Loucy (cell line): ENCODE measurements around the gene CLSTN2.

Experiments used
- H2AFZ ChIP-seq: fragments of 200-600 bp; sonication (generic); 2 replicates; pipeline ENCODE4 v1.6.0; 2016; ENCODE audit warnings: antibody characterized with exemption, mild to moderate bottlenecking, low read length, moderate library complexity
- H3F3A ChIP-seq: fragments of 200-600 bp; 2 replicates; pipeline ENCODE4 v1.6.0; 2016; ENCODE audit warnings: antibody characterized with exemption, low read depth, mild to moderate bottlenecking
- H3K27me3 ChIP-seq: fragments of 200-600 bp; sonication (generic); 2 replicates; pipeline ENCODE4 v1.6.1; 2014; ENCODE audit warnings: low read length, mild to moderate bottlenecking; ENCODE audit not compliant: insufficient read depth, poor library complexity, severe bottlenecking
- H3K36me3 ChIP-seq: fragments of 200-600 bp; sonication (generic); 2 replicates; pipeline ENCODE4 v1.6.1; 2016; ENCODE audit warnings: low read length; ENCODE audit not compliant: insufficient read depth
- H3K4me1 ChIP-seq: fragments of 200-600 bp; sonication (generic); 2 replicates; pipeline ENCODE4 v1.5.1; 2014; ENCODE audit warnings: low read length, mild to moderate bottlenecking; ENCODE audit not compliant: insufficient read depth, poor library complexity, severe bottlenecking
- H3K4me2 ChIP-seq: fragments of 200-600 bp; sonication (generic); 2 replicates; pipeline ENCODE4 v1.6.0; 2014; ENCODE audit warnings: antibody characterized with exemption, low read length, low read depth, mild to moderate bottlenecking; ENCODE audit not compliant: poor library complexity, severe bottlenecking
- H3K4me3 ChIP-seq: fragments of 200-600 bp; sonication (generic); 2 replicates; pipeline ENCODE4 v1.5.1; 2014; ENCODE audit warnings: low read length, mild to moderate bottlenecking, mixed read lengths; ENCODE audit not compliant: poor library complexity, severe bottlenecking
- H3K79me2 ChIP-seq: fragments of 200-600 bp; sonication (generic); 2 replicates; pipeline ENCODE4 v1.6.1; 2014; ENCODE audit warnings: low read length; ENCODE audit not compliant: insufficient read depth
- H3K9ac ChIP-seq: fragments of 200-600 bp; sonication (generic); 2 replicates; pipeline ENCODE4 v1.6.0; 2014; ENCODE audit warnings: mild to moderate bottlenecking, low read depth, low read length, moderate library complexity; ENCODE audit not compliant: poor library complexity, severe bottlenecking
- H3K9me2 ChIP-seq: fragments of 200-600 bp; sonication (generic); replicated peaks from 2 replicates; pipeline ENCODE4 v1.6.1; 2016; ENCODE audit warnings: low read depth, low read length, mixed read lengths
- H3K9me3 ChIP-seq: fragments of 200-600 bp; sonication (generic); 2 replicates; pipeline ENCODE4 v1.6.1; 2014; ENCODE audit warnings: mild to moderate bottlenecking, antibody characterized with exemption, low read length, low read depth; ENCODE audit not compliant: insufficient read depth
- H4K20me1 ChIP-seq: fragments of 200-600 bp; sonication (generic); 2 replicates; pipeline ENCODE4 v1.6.0; 2014; ENCODE audit warnings: antibody characterized with exemption, low read length, mild to moderate bottlenecking; ENCODE audit not compliant: insufficient read depth, poor library complexity, severe bottlenecking
- EZH2phosphoT487 ChIP-seq: fragments of 200-600 bp; IDR thresholded peaks from 2 replicates; pipeline ENCODE4 v1.6.1; 2018; ENCODE audit warnings: antibody characterized with exemption, mild to moderate bottlenecking, moderate library complexity, borderline replicate concordance
- TF ChIP-seq, protein P1 (sequence below): fragments of 200-600 bp; sonication (generic); conservative IDR thresholded peaks from 2 replicates; pipeline ENCODE4 v1.5.1; 2014; ENCODE audit warnings: mild to moderate bottlenecking, antibody characterized with exemption, low read length

The CLSTN2 gene

DNA sequence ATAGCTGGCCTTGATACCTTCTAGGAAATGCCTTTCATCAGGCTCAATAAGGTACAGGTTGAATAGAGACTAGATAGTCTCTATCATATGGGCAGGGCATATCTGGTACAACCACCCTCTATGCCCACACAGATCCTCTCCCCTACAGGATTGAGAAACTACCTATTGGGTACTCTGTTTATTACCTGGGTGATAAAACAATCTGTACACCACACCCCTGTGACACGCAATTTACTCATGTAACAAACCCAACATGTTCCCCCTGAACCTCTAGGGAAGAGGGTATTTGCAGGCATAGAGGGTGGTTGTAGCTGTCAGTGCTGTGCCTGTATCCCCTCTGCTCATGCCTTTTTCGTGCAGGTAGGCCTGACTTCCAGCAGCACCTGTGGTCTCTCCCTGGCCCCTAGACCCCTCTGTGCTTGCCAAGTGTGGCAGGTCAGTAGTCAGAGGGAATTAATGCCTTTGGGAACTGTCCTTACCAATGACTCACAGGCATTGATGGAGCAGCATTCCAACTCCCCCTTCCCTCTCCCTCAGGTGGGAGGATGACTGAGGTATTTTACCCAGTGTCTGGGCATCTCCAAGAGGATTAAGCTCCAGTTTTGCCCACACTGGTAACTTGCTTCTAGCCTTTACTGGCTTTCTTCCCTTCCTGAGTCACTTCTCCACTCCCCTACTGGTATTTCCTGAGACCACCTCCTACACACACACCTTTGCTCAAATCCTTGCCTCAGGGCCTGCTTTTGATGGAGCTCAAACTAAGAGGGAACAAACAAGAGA, 18.3 kb downstream of the CLSTN2 start:
- H4K20me1 ChIP-seq: no peaks in the 10 kb centered on the region
- no peak overlapping the region for H3K4me3 ChIP-seq
- no peaks in the 10 kb centered on the region for H3F3A ChIP-seq
- H2AFZ ChIP-seq: no peak overlapping the region
- H3K79me2 ChIP-seq: no peaks in the 10 kb centered on the region
- TF ChIP-seq, protein P1, sequence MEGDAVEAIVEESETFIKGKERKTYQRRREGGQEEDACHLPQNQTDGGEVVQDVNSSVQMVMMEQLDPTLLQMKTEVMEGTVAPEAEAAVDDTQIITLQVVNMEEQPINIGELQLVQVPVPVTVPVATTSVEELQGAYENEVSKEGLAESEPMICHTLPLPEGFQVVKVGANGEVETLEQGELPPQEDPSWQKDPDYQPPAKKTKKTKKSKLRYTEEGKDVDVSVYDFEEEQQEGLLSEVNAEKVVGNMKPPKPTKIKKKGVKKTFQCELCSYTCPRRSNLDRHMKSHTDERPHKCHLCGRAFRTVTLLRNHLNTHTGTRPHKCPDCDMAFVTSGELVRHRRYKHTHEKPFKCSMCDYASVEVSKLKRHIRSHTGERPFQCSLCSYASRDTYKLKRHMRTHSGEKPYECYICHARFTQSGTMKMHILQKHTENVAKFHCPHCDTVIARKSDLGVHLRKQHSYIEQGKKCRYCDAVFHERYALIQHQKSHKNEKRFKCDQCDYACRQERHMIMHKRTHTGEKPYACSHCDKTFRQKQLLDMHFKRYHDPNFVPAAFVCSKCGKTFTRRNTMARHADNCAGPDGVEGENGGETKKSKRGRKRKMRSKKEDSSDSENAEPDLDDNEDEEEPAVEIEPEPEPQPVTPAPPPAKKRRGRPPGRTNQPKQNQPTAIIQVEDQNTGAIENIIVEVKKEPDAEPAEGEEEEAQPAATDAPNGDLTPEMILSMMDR: no peak
- no peak for TF ChIP-seq EZH2phosphoT487
- no peaks in the 10 kb centered on the region for H3K9me3 ChIP-seq
- no peaks in the 10 kb centered on the region for H3K36me3 ChIP-seq
- H3K27me3 ChIP-seq: no peaks in the 10 kb centered on the region
- H3K9ac ChIP-seq: no peak overlapping the region
- H3K4me1 ChIP-seq: no peaks in the 10 kb centered on the region
- no peaks in the 10 kb centered on the region for H3K9me2 ChIP-seq
- H3K4me2 ChIP-seq: no peak overlapping the region

DNA sequence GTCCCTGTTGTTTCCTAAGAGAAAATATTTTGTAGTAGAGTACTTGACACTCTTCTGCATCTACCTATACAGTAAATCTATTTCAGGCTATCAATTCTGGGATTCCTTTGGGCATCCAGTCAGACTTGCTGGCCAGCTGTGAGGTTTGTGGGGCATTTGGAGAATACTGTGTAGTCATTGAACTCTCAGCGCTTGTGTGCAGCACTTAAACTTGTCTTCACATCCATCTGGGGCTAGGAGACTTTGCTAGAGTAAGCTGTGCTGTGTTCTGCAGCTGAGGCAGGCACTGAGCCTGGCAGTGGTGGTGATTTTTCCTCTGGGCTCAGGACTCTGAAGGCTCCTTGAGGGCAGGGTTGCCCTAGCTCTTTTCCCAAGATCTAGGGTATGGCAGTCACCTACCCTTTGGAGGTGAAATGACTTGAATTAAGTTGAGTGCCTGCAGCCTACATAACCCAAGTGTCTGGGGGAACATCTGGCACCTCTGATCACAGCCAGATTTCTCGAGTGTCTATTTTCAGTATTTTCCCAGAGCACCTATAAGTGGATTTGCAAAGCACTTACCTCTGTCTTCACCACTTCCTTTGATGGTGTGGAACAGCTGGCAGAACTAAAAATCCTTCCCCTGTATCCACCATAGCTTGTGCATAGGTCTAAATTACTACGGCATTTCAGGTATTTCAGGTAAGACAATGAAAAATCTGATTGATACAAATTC, 19.3 kb downstream of the CLSTN2 start:
- Histone ChIP-seq H3K79me2 (no peaks in the 10 kb centered on the region), H2AFZ (no peak overlapping the region), H3F3A (no peaks in the 10 kb centered on the region), H3K27me3 (no peaks in the 10 kb centered on the region), H3K9me2 (no peaks in the 10 kb centered on the region), H3K9me3 (no peaks in the 10 kb centered on the region), H3K9ac (no peak overlapping the region), H3K4me1 (no peaks in the 10 kb centered on the region), H3K4me3 (no peak overlapping the region), H4K20me1 (no peaks in the 10 kb centered on the region), H3K36me3 (no peaks in the 10 kb centered on the region), H3K4me2 (no peak overlapping the region)
- TF ChIP-seq, protein P1: no peak
- no peak for TF ChIP-seq EZH2phosphoT487

DNA sequence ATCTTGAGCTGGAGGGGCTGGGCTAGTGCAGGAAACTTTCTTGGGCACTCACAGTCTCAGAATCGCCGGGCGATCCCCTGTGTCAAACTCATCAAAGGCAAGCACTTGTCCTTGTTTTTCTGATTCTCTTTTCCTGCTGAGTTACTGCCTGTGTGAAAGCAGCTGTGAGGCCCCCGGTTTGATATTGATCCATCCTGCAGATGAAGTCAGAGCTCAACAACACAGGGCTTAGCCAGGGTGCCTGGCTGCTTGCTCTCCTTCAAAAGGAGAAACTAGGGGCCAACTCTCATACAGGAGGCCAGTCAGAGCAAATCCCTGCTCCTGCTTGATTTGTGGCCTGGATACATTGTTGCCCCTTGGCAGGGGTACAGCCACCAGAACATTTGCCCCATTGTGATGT, 22.9 kb downstream of the CLSTN2 start:
- H3K9me3 ChIP-seq: no peaks in the 10 kb centered on the region
- H4K20me1 ChIP-seq: no peaks in the 10 kb centered on the region
- H3K9ac ChIP-seq: no peak overlapping the region
- no peaks in the 10 kb centered on the region for H3K9me2 ChIP-seq
- no peak overlapping the region for H3K4me2 ChIP-seq
- no peaks in the 10 kb centered on the region for H3K27me3 ChIP-seq
- TF ChIP-seq, protein P1: no peak
- no peak for TF ChIP-seq EZH2phosphoT487
- no peaks in the 10 kb centered on the region for H3K79me2 ChIP-seq
- H3K36me3 ChIP-seq: no peaks in the 10 kb centered on the region
- no peak overlapping the region for H3K4me3 ChIP-seq
- H3F3A ChIP-seq: no peaks in the 10 kb centered on the region
- no peaks in the 10 kb centered on the region for H3K4me1 ChIP-seq
- H2AFZ ChIP-seq: no peak overlapping the region
